Measurements from ENCODE around the gene DDX11.
"Not testable (repeated sequence)": the region's sequence is repeated elsewhere in the genome, so short reads cannot be mapped to it uniquely, and the experiment has no call there.

The DDX11 gene

GRCh38 chr12:31073527-31074332 is at the start of gene DDX11:
Gene DDX11 (plus strand): TSS chr12:31073860. CDS start chr12:31078394, 4,534 bp downstream.
- DNase-seq (ENCODE audit: low read depth), result peak; percentile 91

- DNase-seq (ENCODE audit: low read depth), result no peak
Measured at GRCh38 chr12:31026202-31026601, 47.5 kb upstream of the DDX11 start.

DNA sequence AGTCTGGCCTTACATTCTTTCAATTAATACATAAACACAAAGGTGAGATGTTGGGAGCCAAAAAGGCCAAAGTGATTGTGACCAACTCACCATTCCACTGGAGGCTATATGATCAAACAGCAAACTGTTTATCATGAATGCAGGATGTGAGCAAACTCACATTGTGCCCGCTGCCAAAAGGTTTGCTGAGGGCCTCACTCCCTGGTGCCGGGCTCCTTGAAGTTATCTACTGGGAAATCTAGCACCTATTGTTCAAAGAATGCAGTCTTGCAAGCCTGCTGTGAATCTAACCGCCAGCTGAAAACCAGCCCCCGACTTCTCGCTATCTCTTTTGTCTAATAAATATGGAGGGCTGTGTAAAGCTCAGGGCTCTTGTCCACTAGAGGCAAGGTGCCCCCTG is 46.7 kb upstream of the DDX11 start:
- DNase-seq (ENCODE audit: low read depth), result not testable (repeated sequence)

DNA sequence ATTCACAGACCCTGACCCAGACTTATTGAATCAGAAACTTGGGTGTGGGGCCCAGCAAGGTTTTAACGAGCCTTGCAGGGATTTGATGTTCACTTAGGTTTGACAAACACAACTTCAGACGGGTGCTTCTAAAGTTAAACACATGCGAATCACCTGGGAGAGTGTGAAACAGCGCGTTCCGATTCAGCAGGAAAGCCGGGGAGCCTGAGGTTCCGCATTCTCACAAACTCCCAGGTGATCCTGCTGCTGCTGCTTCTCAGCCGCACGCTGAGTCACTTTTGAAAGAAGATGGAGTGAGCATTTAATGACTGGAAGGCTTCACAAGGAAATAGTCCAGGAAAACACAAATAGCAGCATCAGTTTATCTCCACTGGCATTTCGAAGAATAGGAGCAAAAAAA is 44.2 kb upstream of the DDX11 start:
- no peak for DNase-seq (ENCODE audit: low read depth)

DNA sequence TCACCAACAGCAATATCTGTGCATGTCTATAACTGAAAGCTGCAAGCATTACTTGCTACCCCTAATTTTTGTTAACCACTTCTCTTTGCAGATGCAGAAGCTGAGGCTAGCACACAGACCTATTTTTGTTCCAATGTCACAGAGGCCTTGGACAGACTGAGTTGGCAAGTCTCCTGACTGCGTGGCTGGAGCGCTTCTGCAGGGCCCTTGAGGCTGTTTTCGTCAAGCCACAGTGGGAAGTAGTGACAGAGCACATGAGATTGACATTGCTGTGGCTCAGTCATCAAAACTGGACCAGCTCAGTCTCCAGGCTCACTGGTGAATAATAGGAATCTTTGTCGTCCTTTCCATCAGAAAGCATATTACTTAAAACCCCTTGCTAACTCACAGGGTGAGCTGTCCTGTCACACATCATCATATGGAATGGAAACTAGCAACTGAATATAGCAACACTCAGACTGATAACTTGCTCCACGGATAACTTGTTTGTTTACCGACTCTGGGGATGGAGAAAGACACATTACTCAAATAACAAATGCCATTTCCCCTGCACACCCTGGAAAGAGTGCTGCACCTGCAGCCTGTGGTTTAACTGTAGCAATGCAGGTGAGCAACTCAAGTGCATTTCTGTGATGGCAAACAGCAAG is 43.6 kb upstream of the DDX11 start:
- DNase-seq (ENCODE audit: low read depth), result no peak

GRCh38 chr12:31031951-31032335 is 41.7 kb upstream of the DDX11 start:
- no peak for DNase-seq (ENCODE audit: low read depth)

DNA sequence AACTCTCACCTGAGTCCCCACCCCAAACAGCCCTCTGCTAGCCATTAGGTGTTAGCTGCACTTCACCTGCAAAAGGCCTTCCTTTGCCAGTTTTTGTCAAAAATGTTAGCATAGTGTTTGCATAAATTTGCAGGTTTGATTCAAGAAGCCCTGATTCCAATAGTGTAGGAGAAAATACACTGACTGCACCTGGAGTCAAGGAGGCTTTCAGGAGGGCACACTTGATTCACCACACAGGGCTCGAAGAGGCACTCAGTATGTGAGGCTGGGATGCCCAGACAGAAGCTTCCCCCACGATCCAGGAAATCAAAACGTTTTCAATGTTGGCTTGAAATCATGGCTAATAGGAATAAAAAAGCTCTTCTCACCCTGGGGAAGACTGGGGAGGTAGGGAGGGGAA is 40.5 kb upstream of the DDX11 start:
- DNase-seq (ENCODE audit: low read depth), result no peak

- no peak for DNase-seq (ENCODE audit: low read depth)
Measured at GRCh38 chr12:31033681-31034080, 40.0 kb upstream of the DDX11 start.

DNA sequence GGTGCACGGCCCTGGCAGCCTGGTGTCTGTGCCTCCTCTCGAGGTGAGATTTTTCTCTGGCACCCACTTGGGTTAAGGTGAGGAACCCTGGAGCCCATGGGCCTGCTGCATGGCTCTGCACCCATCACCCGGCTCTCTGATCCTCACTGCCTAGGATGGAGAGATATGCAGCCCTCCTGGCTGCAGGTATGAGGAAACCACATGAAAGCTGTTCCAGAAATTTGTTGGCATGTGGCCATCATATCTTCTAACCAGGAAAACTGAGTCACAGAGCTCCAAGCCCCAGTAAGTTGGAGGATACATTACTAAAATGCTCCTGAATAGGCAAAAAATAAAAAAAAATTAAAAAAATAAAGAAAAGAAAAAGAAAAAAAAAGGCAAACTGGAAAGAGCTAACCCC is 39.3 kb upstream of the DDX11 start:
- peak; percentile 12 for DNase-seq (ENCODE audit: low read depth)

DNA sequence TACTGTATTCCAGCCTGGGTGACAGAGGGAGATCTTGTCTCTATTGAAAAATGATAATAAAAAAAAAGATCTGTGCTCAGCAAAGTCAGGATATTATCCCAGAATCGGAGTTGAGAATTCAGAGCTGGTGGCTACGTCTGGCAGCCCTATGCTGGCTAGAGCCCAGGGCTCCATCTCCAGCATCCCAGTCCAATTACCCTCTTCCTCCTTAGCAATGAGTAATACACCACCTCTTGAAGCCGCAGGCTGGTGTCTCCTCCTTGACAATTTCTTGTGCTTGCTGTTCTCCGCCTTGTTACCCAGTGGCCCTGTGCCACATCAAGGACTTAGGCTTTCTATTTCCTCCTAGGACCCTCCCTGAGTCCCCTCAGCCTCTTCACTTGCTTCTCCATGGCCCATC is 38.4 kb upstream of the DDX11 start:
- DNase-seq (ENCODE audit: low read depth), result no peak

DNA sequence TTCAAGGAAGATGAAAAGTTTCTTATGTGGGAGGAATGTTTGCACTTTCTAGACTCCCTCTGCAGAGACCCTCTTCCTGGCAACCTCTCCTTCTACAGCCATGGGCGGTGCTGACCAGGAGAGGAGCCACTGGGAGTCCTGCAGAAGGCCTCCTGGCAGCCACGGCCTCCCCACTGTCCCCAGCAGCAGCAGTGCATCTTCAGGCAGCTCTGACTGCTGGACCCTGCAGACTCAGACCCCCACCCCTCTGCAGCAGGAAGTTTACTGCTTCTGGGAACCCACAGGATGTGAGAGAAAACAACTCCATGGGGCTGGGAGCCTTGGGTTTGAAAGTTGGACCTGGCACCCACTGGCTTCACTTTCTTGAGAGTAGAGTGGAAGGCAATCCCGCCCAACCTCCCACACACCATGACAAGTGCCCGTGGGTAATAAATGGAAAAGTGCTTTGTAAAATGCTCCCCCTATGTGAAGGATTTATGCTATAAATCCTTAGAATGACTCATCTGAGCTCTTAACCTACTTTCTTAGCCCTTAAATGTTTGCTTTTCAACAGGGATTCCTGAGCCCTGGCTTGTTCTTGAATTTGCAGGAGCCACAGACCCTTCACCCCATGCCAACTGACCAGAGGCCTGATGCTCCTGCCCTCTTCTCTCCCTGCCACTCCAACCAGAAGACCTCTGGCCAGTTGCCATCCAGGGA is 37.5 kb upstream of the DDX11 start:
- peak; percentile 73 for DNase-seq (ENCODE audit: low read depth)

GRCh38 chr12:31037028-31037427 is 36.6 kb upstream of the DDX11 start:
- no peak for DNase-seq (ENCODE audit: low read depth)

- DNase-seq (ENCODE audit: low read depth), result no peak
Measured at GRCh38 chr12:31037931-31038330, 35.7 kb upstream of the DDX11 start.

DNA sequence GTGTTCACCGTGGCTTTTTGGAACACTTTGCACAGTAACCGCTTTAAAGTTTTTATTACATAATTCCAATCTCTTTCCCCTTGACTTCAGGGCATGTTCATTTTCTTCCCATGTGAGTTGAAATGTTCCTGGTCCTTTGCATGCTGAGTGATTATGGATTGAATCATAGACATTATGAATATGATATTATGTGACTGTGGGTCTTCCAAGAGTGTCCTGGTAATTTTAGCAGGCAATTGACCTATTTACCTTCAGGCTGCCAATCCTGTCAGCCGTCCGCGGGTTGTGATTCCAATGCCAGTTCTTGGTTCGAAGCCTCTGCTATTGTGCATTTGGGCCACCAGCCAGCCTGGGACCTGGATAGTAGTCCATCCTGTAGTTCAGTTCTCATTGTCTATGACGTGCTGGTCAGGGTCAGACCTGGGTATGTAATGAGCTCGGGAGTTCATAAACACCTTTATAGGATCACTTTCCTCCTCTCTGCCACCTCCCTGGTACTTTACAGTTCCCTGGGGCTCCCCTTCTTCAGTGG is 32.6 kb upstream of the DDX11 start:
- DNase-seq (ENCODE audit: low read depth), result no peak

GRCh38 chr12:31050143-31050542 is 23.5 kb upstream of the DDX11 start:
- not testable (repeated sequence) for DNase-seq (ENCODE audit: low read depth)

GRCh38 chr12:31050548-31050947 is 23.1 kb upstream of the DDX11 start:
- peak; percentile 31 for DNase-seq (ENCODE audit: low read depth)

DNA sequence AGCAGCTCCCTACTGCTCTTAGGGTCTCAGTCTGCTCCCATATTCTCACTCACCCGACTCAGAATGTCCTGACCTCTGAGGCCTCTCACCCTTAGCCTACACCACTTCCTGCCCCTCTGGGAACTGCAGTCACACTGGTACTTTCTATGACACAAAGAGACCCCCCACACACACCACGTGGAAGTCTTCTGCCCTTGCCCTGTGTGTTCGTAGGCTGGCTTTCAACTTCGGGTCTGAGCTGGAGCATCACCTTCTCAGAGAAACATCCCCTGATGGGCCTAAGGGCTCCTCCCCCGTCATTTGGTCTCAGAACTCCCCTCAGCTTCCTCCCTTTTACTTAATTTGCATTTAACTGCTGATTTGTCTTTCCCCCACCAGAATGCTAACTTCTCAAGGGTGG is 22.0 kb upstream of the DDX11 start:
- not testable (repeated sequence) for DNase-seq (ENCODE audit: low read depth)

DNA sequence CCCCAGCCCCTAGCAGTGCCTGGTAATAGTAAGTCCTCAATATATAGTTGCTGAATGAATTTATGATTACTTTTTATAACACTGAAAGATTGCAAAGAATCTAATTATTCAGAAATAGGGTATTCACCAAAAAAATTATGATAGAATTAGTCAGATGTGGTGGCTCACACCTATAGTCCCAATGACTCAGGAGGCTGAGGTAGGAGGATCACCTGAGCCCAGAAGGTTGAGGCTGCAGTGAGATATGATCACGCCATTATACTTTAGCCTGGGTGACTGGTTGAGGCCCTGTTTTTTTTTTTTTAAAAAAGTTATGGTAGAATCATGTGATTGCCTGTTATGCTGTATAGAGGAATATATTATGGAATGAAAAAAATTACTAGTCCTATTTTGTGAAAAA is 21.5 kb upstream of the DDX11 start:
- DNase-seq (ENCODE audit: low read depth), result not testable (repeated sequence)

- DNase-seq (ENCODE audit: low read depth), result peak; percentile 73
Measured at GRCh38 chr12:31052666-31053439, 20.8 kb upstream of the DDX11 start.

DNA sequence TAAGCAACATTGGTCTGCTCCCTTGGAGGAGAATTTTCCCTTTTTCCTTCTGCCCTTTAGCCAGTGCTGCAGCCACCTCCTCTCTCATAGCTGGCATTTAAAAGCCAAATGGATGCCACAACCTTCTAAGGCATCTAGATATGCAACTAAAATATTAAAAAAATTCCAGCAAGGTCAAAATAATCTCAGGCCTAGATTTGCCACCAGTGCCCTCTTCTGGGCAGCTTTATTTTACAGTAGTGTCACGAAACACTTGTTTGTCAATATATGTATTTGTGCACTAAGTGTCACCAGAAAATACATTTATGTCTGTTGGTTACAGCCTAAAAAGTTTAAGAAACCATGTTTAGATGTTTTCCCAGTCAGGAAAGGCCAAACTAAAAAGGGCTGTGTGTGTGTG is 19.7 kb upstream of the DDX11 start:
- not testable (repeated sequence) for DNase-seq (ENCODE audit: low read depth)

DNA sequence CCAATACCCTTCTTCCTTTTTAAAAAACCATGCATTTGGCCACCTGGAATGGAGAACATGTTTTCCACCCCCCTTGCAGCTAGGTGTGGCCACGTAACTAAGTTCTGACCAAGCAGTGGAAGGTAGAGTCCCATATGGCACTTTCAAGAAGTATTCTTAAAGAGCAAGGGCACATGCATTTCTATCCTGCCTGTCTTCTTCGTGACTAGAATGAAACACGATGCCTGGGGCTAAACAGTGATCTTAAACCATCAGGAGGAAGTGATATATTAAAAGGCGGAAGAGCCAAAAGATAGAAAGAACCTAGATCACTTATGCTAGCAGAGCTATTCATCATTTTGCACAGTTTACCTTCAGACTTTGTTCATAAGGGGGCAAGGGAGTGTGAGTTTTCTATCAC is 16.0 kb upstream of the DDX11 start:
- no peak for DNase-seq (ENCODE audit: low read depth)

- not testable (repeated sequence) for DNase-seq (ENCODE audit: low read depth)
Measured at GRCh38 chr12:31066196-31066595, 7.5 kb upstream of the DDX11 start.
